IMR-90 (cell line): Measurements from ENCODE around the gene CHGA. TPM values are rescaled to one million over a fixed set of nuclear protein-coding genes. Genes with fewer than 3 reads are reported as not detected.

Source experiments
- ATAC-seq: fragments of 200-7000 bp; cut with Tn5 transposase; 2 replicates; pipeline ENCODE4 v1.9.1; 2020; ENCODE audit warnings: low read depth, mild to moderate bottlenecking, moderate library complexity
- BruUV-seq: library from RNA; stranded (reverse); fragments of 400-500 nt; replicated peaks from 2 replicates; lab custom pipeline; 2021; lab: Mats Ljungman, UMichigan
- CTCF ChIA-PET: fragments of 300-600 bp; formaldehyde crosslinking; extraction: SDS; loops from one replicate; lab custom pipeline; 2021; ENCODE audit warnings: antibody characterized with exemption; lab: Yijun Ruan, JAX
- POLR2A ChIA-PET: fragments of 300-600 bp; sonication (Branson Sonifier 250); formaldehyde crosslinking; loops from one replicate; lab custom pipeline; 2022; ENCODE audit warnings: antibody characterized with exemption; ENCODE audit not compliant: unreplicated experiment; lab: Charles Lee
- DNase-seq: peaks from one replicate; pipeline ENCODE4 v3.0.0; 2013
- H2AFZ ChIP-seq: replicated peaks from 2 replicates; pipeline ENCODE3; 2013; ENCODE audit warnings: low read length, mild to moderate bottlenecking; ENCODE audit not compliant: poor library complexity
- H2AK5ac ChIP-seq: 2 replicates; pipeline ENCODE4 v1.6.1; 2013; ENCODE audit warnings: low read depth, low read length, inconsistent platforms
- H2AK9ac ChIP-seq: replicated peaks from 2 replicates; pipeline ENCODE3; 2013; ENCODE audit warnings: mild to moderate bottlenecking, low read depth, low read length, moderate library complexity; ENCODE audit not compliant: poor library complexity
- H2BK120ac ChIP-seq: 2 replicates; pipeline ENCODE4 v1.6.1; 2013; ENCODE audit warnings: low read depth, low read length, inconsistent platforms
- H2BK15ac ChIP-seq: 3 replicates; pipeline ENCODE4 v1.6.1; 2013; ENCODE audit warnings: low read depth, low read length, inconsistent platforms
- H2BK20ac ChIP-seq: 2 replicates; pipeline ENCODE4 v1.6.1; 2013; ENCODE audit warnings: low read depth, mild to moderate bottlenecking, inconsistent platforms, low read length, moderate library complexity
- H2BK5ac ChIP-seq: 2 replicates; pipeline ENCODE4 v1.6.1; 2013; ENCODE audit warnings: mild to moderate bottlenecking, low read depth, low read length, inconsistent platforms; ENCODE audit not compliant: poor library complexity, severe bottlenecking
- H3K14ac ChIP-seq: replicated peaks from 2 replicates; pipeline ENCODE4 v1.6.1; 2013; ENCODE audit warnings: low read depth, low read length, inconsistent platforms
- H3K18ac ChIP-seq: 2 replicates; pipeline ENCODE4 v1.6.1; 2013; ENCODE audit warnings: low read depth, low read length, control low read depth
- H3K23ac ChIP-seq: 2 replicates; pipeline ENCODE4 v1.6.1; 2013; ENCODE audit warnings: low read depth, low read length, inconsistent platforms
- H3K27ac ChIP-seq: 2 replicates; pipeline ENCODE4 v1.5.1; 2013; ENCODE audit warnings: mild to moderate bottlenecking, control low read depth, low read length; ENCODE audit not compliant: insufficient read depth
- H3K27me3 ChIP-seq: 2 replicates; pipeline ENCODE4 v1.6.1; 2013; ENCODE audit warnings: low read length; ENCODE audit not compliant: control insufficient read depth, insufficient read depth
- H3K36me3 ChIP-seq: 2 replicates; pipeline ENCODE4 v1.6.1; 2013; ENCODE audit warnings: low read length, mixed read lengths; ENCODE audit not compliant: control insufficient read depth, insufficient read depth
- H3K4ac ChIP-seq: 2 replicates; pipeline ENCODE4 v1.6.1; 2013; ENCODE audit warnings: low read depth, low read length, inconsistent platforms
- H3K4me1 ChIP-seq: 2 replicates; pipeline ENCODE4 v1.6.1; 2013; ENCODE audit warnings: low read length, mixed read lengths; ENCODE audit not compliant: control insufficient read depth, insufficient read depth
- H3K4me2 ChIP-seq: 2 replicates; pipeline ENCODE4 v1.6.1; 2013; ENCODE audit warnings: low read depth, mild to moderate bottlenecking, control low read depth, low read length, moderate library complexity
- H3K4me3 ChIP-seq: 2 replicates; pipeline ENCODE4 v1.5.1; 2013; ENCODE audit warnings: low read depth, mild to moderate bottlenecking, control low read depth, low read length, moderate library complexity; ENCODE audit not compliant: insufficient read depth
- H3K56ac ChIP-seq: 2 replicates; pipeline ENCODE4 v1.6.1; 2013; ENCODE audit warnings: low read length, inconsistent platforms; ENCODE audit not compliant: insufficient read depth; ENCODE audit errors: extremely low read depth
- H3K79me1 ChIP-seq, 2 experiments: 2 replicates each; pipeline ENCODE4 v1.6.1; 2013; ENCODE audit warnings: low read length in 2 of 2, inconsistent platforms in 1 of 2, low read depth in 1 of 2
- H3K9ac ChIP-seq: 2 replicates; pipeline ENCODE4 v1.6.1; 2013; ENCODE audit warnings: low read depth, low read length, control low read depth
- H3K9me1 ChIP-seq: 2 replicates; pipeline ENCODE4 v1.6.1; 2013; ENCODE audit warnings: low read length, inconsistent platforms; ENCODE audit not compliant: insufficient read depth
- H3K9me3 ChIP-seq: 2 replicates; pipeline ENCODE4 v1.6.1; 2013; ENCODE audit warnings: low read length; ENCODE audit not compliant: control insufficient read depth, insufficient read depth
- H4K20me1 ChIP-seq: 2 replicates; pipeline ENCODE4 v1.6.1; 2013; ENCODE audit warnings: low read length, inconsistent platforms; ENCODE audit not compliant: insufficient read depth
- H4K5ac ChIP-seq: 2 replicates; pipeline ENCODE4 v1.6.1; 2013; ENCODE audit warnings: mild to moderate bottlenecking, low read depth, low read length, control low read depth
- H4K8ac ChIP-seq, 2 experiments: 2 replicates each; pipeline ENCODE4 v1.6.1; 2013; ENCODE audit warnings: low read depth in 2 of 2, low read length in 2 of 2, control low read depth in 1 of 2, inconsistent platforms in 1 of 2
- H4K91ac ChIP-seq: 2 replicates; pipeline ENCODE4 v1.6.1; 2013; ENCODE audit warnings: low read depth, low read length, inconsistent platforms; ENCODE audit not compliant: insufficient read depth
- BHLHE40 ChIP-seq: fragments of 150-350 bp; IDR thresholded peaks from 2 replicates; pipeline ENCODE4 v1.6.1; 2016; ENCODE audit warnings: mild to moderate bottlenecking, low read depth, low read length
- CTCF ChIP-seq: conservative IDR thresholded peaks from 2 replicates; pipeline ENCODE4 v1.5.1; 2012; ENCODE audit warnings: mild to moderate bottlenecking, low read depth, low read length, improper control_type of control experiment
- FOS ChIP-seq: fragments of 150-350 bp; IDR thresholded peaks from 2 replicates; pipeline ENCODE4 v1.6.1; 2016; ENCODE audit warnings: low read depth, low read length
- MAFK ChIP-seq: IDR thresholded peaks from 2 replicates; pipeline ENCODE4 v1.6.1; 2012; ENCODE audit warnings: low read depth, low read length, improper control_type of control experiment
- MAZ ChIP-seq: IDR thresholded peaks from 2 replicates; pipeline ENCODE4 v1.6.1; 2012; ENCODE audit warnings: low read depth, mild to moderate bottlenecking, low read length, improper control_type of control experiment, moderate library complexity, borderline replicate concordance
- MXI1 ChIP-seq: IDR thresholded peaks from 2 replicates; pipeline ENCODE4 v1.6.1; 2012; ENCODE audit warnings: low read depth, mild to moderate bottlenecking, low read length, moderate library complexity, borderline replicate concordance
- NFE2L2 ChIP-seq: fragments of 150-350 bp; IDR thresholded peaks from 2 replicates; pipeline ENCODE4 v1.6.1; 2016; ENCODE audit warnings: low read depth, mild to moderate bottlenecking, low read length
- POLR2A ChIP-seq: IDR thresholded peaks from 2 replicates; pipeline ENCODE4 v1.6.1; 2012; ENCODE audit warnings: mild to moderate bottlenecking, low read depth, low read length
- RFX5 ChIP-seq: IDR thresholded peaks from 2 replicates; pipeline ENCODE4 v1.8.0; 2012; ENCODE audit warnings: low read depth, mild to moderate bottlenecking, low read length, moderate library complexity
- SMC3 ChIP-seq: fragments of 150-350 bp; IDR thresholded peaks from 2 replicates; pipeline ENCODE4 v1.6.1; 2016; ENCODE audit warnings: low read depth, mild to moderate bottlenecking, antibody characterized with exemption, low read length, moderate library complexity
- USF2 ChIP-seq: fragments of 150-350 bp; IDR thresholded peaks from 2 replicates; pipeline ENCODE4 v1.6.1; 2017; ENCODE audit warnings: mild to moderate bottlenecking, antibody characterized with exemption, low read length, low read depth
- WGBS, 2 experiments: methylation state at CpG; one replicate each; pipeline versions ENCODE4 v1.1.5 to v1.1.7; 2013; ENCODE audit warnings: missing lambda C conversion rate in 2 of 2; ENCODE audit not compliant: insufficient read length in 1 of 2; ENCODE audit errors: extremely low coverage in 2 of 2; 5-methylcytosine and 5-hydroxymethylcytosine counted together
- dilution Hi-C: fragments of 300-500 bp; cut with HindIII; formaldehyde crosslinking; loops from one replicate; pipeline ENCODE4 v1.14.3; 2018; ENCODE audit warnings: low sequenced_read_pairs; ENCODE audit not compliant: unreplicated experiment
- in situ Hi-C: fragments of 300-500 bp; cut with MboI; formaldehyde crosslinking; loops from 3 replicates; pipeline ENCODE4 v1.14.3; 2019; ENCODE audit warnings: low sequenced_read_pairs, inconsistent platforms, mixed read lengths
- intact Hi-C: fragments of 100-400 bp; cut with micrococcal nuclease; formaldehyde crosslinking; loops from 2 replicates; pipeline ENCODE4 v1.10.0; 2022
- polyA plus RNA-seq, 3 experiments: library from polyadenylated mRNA; depleted of rRNA; stranded (reverse); fragments of >200 nt; gene quantifications; 2 replicates each; pipeline ENCODE4 v1.2.3, GENCODE V29; 2012; ENCODE audit warnings: low replicate concordance in 1 of 3
- total RNA-seq: library from RNA; depleted of rRNA; stranded (reverse); fragments of >200 nt; gene quantifications from 2 replicates; pipeline ENCODE4 v1.2.3, GENCODE V29; 2012

Gene CHGA
- total and polyA plus RNA-seq, 2 of the 4 experiments (the other 2 are of a cell fraction) = not detected

GRCh38 chr14:92958373-92959188, 35.6 kb downstream of the CHGA start:
- Histone ChIP-seq H2AK9ac (no peak overlapping the region), H3K4me2 (no peak overlapping the region), H3K4me3 (no peak overlapping the region), H2AK5ac (no peak overlapping the region), H3K56ac (no peak overlapping the region), H3K9me3 (no peaks in the 10 kb centered on the region), H3K36me3 (no peaks in the 10 kb centered on the region), H3K18ac (no peak overlapping the region), H2BK15ac (no peak overlapping the region), H4K5ac (no peak overlapping the region), H3K9me1 (peaks cover 11% of the 10 kb centered on the region; the same call in 1 of the 2 replicates), H2BK5ac (no peak overlapping the region), H3K23ac (no peak overlapping the region), H3K4ac (no peak overlapping the region), H3K79me1 (no peaks in the 10 kb centered on the region), H3K14ac (no peak overlapping the region), H4K8ac (no peak overlapping the region), H4K20me1 (no peaks in the 10 kb centered on the region), H3K27ac (no peak overlapping the region), H2BK20ac (no peak overlapping the region), H2BK120ac (no peak overlapping the region), H3K27me3 (no peaks in the 10 kb centered on the region), H4K91ac (no peak overlapping the region), H2AFZ (no peak overlapping the region), H3K4me1 (0 out of 2 replicates have a peak, but pooled peaks cover 1% of the 10 kb centered on the region), H3K9ac (no peak overlapping the region)
- ChIA-PET POLR2A (no interaction called here), CTCF (no interaction called here)
- no peak for ATAC-seq
- intact Hi-C loops = no loop called here
- DNase-seq = no peak
- dilution Hi-C loops = no loop called here
- in situ Hi-C loops = no loop called here
- no TSS peak for BruUV-seq
- TF ChIP-seq POLR2A = no peak
- TF ChIP-seq RFX5 = no peak
- TF ChIP-seq USF2 = no peak
- no peak for TF ChIP-seq MAZ
- TF ChIP-seq SMC3 = no peak
- no peak for TF ChIP-seq CTCF
- TF ChIP-seq MXI1 = no peak
- no peak for TF ChIP-seq FOS
- no peak for TF ChIP-seq MAFK
- no peak for TF ChIP-seq BHLHE40
- no peak for TF ChIP-seq NFE2L2
- 82% methylated on average over 3 of the region's 22 CpGs; no CpG with 5 or more reads in 1 of the 2 experiments for WGBS, 2 experiments
